GM12878 (cell line): Measurements from ENCODE around the gene ZNF180. TPM values are rescaled to one million over a fixed set of nuclear protein-coding genes. Genes with fewer than 3 reads are reported as not detected.

Experiments used
- ATAC-seq: fragments of 200-7000 bp; cut with Tn5 transposase; 3 replicates; pipeline ENCODE4 v1.9.1; 2020; ENCODE audit warnings: mild to moderate bottlenecking, moderate library complexity
- BruUV-seq: library from RNA; stranded (reverse); fragments of 400-500 nt; replicated peaks from 2 replicates; lab custom pipeline; 2021; lab: Mats Ljungman, UMichigan
- CTCF ChIA-PET: fragments of 300-600 bp; sonication (Branson Sonifier 250); formaldehyde crosslinking; extraction: SDS; loops from one replicate; lab custom pipeline; 2021; ENCODE audit warnings: inconsistent platforms; lab: Yijun Ruan, JAX
- POLR2A ChIA-PET: fragments of 350-600 bp; formaldehyde crosslinking; extraction: SDS; loops from one replicate; lab custom pipeline; 2021; ENCODE audit warnings: inconsistent platforms; lab: Charles Lee
- RAD21 ChIA-PET: fragments of 300-600 bp; sonication (Branson Sonifier 250); formaldehyde crosslinking; loops from one replicate; lab custom pipeline; 2023; ENCODE audit warnings: antibody characterized with exemption; ENCODE audit not compliant: unreplicated experiment; lab: Charles Lee
- SMC1A ChIA-PET: fragments of 300-600 bp; sonication (Branson Sonifier 250); formaldehyde crosslinking; loops from one replicate; lab custom pipeline; 2023; ENCODE audit not compliant: unreplicated experiment, uncharacterized antibody; lab: Charles Lee
- DNase-seq: peaks from one replicate; pipeline ENCODE4 v3.0.0-alpha.2; 2011; ENCODE audit warnings: low read depth, low spot score
- FAIRE-seq: peaks from 3 replicates; lab custom pipeline; 2011; peaks lifted over from hg19 to GRCh38; lab: Jason Lieb, UNC
- H2AFZ ChIP-seq: 2 replicates; pipeline ENCODE4 v1.6.0; 2011; ENCODE audit warnings: low read depth, low read length, control low read depth; ENCODE audit not compliant: control insufficient read depth
- H3K27ac ChIP-seq: 2 replicates; pipeline ENCODE4 v1.5.1; 2011; ENCODE audit warnings: control low read depth; ENCODE audit not compliant: control insufficient read depth, insufficient read depth
- H3K27me3 ChIP-seq, 2 experiments: replicated peaks in 1 of 2; 2 replicates each; pipeline versions ENCODE4 v1.6.0 to v1.6.1; 2011; ENCODE audit warnings: low read length in 1 of 2; ENCODE audit not compliant: control insufficient read depth in 2 of 2, insufficient read depth in 2 of 2
- H3K36me3 ChIP-seq, 2 experiments: 2 replicates each; pipeline ENCODE4 v1.5.1; 2011; ENCODE audit warnings: low read length in 1 of 2; ENCODE audit not compliant: control insufficient read depth in 2 of 2, insufficient read depth in 2 of 2
- H3K4me1 ChIP-seq: 2 replicates; pipeline ENCODE4 v1.6.1; 2011; ENCODE audit warnings: mild to moderate bottlenecking, low read length, moderate library complexity, mixed read lengths; ENCODE audit not compliant: control insufficient read depth, insufficient read depth
- H3K4me2 ChIP-seq: 2 replicates; pipeline ENCODE4 v1.6.0; 2011; ENCODE audit warnings: control low read depth; ENCODE audit not compliant: control insufficient read depth, insufficient read depth
- H3K4me3 ChIP-seq: fragments of 200-600 bp; sonication (generic); 2 replicates; pipeline ENCODE4 v1.5.1; 2016
- H3K79me2 ChIP-seq: 2 replicates; pipeline ENCODE4 v1.6.0; 2011; ENCODE audit warnings: low read length; ENCODE audit not compliant: control insufficient read depth, insufficient read depth
- H3K9ac ChIP-seq: 2 replicates; pipeline ENCODE4 v1.8.0; 2011; ENCODE audit warnings: low read length, control low read depth, mixed read lengths; ENCODE audit not compliant: control insufficient read depth, insufficient read depth
- H3K9me3 ChIP-seq: replicated peaks from 3 replicates; pipeline ENCODE4 v1.5.1; 2011; ENCODE audit warnings: mild to moderate bottlenecking, low read length; ENCODE audit not compliant: control insufficient read depth, insufficient read depth
- H4K20me1 ChIP-seq: 2 replicates; pipeline ENCODE4 v1.6.0; 2011; ENCODE audit not compliant: control insufficient read depth, insufficient read depth
- BHLHE40 ChIP-seq, 2 experiments: fragments of 450-650 bp in 1 of 2; IDR thresholded peaks; 2 replicates each; pipeline ENCODE4 v1.6.1; 2011 to 2017; ENCODE audit warnings: low read depth in 2 of 2, borderline replicate concordance in 1 of 2, improper control_type of control experiment in 1 of 2, low read length in 1 of 2, mild to moderate bottlenecking in 1 of 2
- CBFB ChIP-seq: IDR thresholded peaks from 2 replicates; pipeline ENCODE4 v1.6.1; 2016; ENCODE audit warnings: antibody characterized with exemption, low read depth
- ELK1 ChIP-seq: IDR thresholded peaks from 2 replicates; pipeline ENCODE4 v1.6.1; 2012; ENCODE audit warnings: low read depth, low read length, improper control_type of control experiment
- GATAD2B ChIP-seq: fragments of 450-650 bp; conservative IDR thresholded peaks from 2 replicates; pipeline ENCODE4 v1.6.1; 2017; ENCODE audit warnings: low read depth, mild to moderate bottlenecking, moderate library complexity
- IKZF1 ChIP-seq: fragments of 450-650 bp; conservative IDR thresholded peaks from 2 replicates; pipeline ENCODE4 v1.6.1; 2017; ENCODE audit warnings: antibody characterized with exemption, mild to moderate bottlenecking
- NBN ChIP-seq: fragments of 450-650 bp; IDR thresholded peaks from 2 replicates; pipeline ENCODE4 v1.6.1; 2016
- NR2C2 ChIP-seq: IDR thresholded peaks from 2 replicates; pipeline ENCODE4 v1.6.1; 2011; ENCODE audit warnings: borderline replicate concordance, low read depth; ENCODE audit not compliant: control insufficient read depth, insufficient read length
- NR2F1 ChIP-seq: fragments of 450-650 bp; conservative IDR thresholded peaks from 2 replicates; pipeline ENCODE4 v1.6.1; 2017; ENCODE audit warnings: mild to moderate bottlenecking
- RCOR1 ChIP-seq: conservative IDR thresholded peaks from 2 replicates; pipeline ENCODE4 v1.6.1; 2012; ENCODE audit warnings: low read depth, low read length, improper control_type of control experiment
- REST ChIP-seq: IDR thresholded peaks from 2 replicates; pipeline ENCODE4 v1.6.1; 2012; ENCODE audit warnings: mild to moderate bottlenecking, low read depth, low read length
- SREBF1 ChIP-seq: IDR thresholded peaks from 2 replicates; pipeline ENCODE4 v1.6.1; 2012; ENCODE audit warnings: mild to moderate bottlenecking, low read length
- WRNIP1 ChIP-seq: IDR thresholded peaks from 2 replicates; pipeline ENCODE4 v1.6.1; 2011; ENCODE audit warnings: low read depth, low read length, improper control_type of control experiment, borderline replicate concordance
- ZBTB4 ChIP-seq: fragments of 450-650 bp; formaldehyde crosslinking; IDR thresholded peaks from 2 replicates; pipeline ENCODE4 v1.4.0; 2022; ENCODE audit warnings: mild to moderate bottlenecking, moderate library complexity
- WGBS: methylation state at CpG from one replicate; pipeline ENCODE4 v1.1.6; 2016; ENCODE audit warnings: low lambda C conversion rate; ENCODE audit not compliant: insufficient replicate concordance, insufficient coverage; ENCODE audit errors: missing lambda C conversion rate; 5-methylcytosine and 5-hydroxymethylcytosine counted together
- in situ Hi-C: fragments of 300-500 bp; cut with MboI; formaldehyde crosslinking; loops from 9 replicates; pipeline ENCODE4 v1.14.3; 2018; ENCODE audit warnings: mixed read lengths
- intact Hi-C: fragments of 100-400 bp; cut with micrococcal nuclease; formaldehyde crosslinking; loops from one replicate; pipeline ENCODE4 v1.14.2; 2022; ENCODE audit not compliant: unreplicated experiment
- polyA plus RNA-seq, 11 experiments: library from polyadenylated mRNA; depleted of rRNA in 4 of 11; unstranded in 6 of 11; stranded (reverse) in 5 of 11; fragments of >200 nt; fragmentation: Nextera tagmentation in 4 of 11; fragmentation: Illumina TruSeq in 1 of 11; extraction: Ambion mirVana in 4 of 11; extraction: Trizol in 1 of 11; gene quantifications; 1 replicate in 1 of 11; 2 replicates in 10 of 11; pipeline versions ENCODE4 v1.2.1 to v1.2.3, GENCODE V29; 2011 to 2016; ENCODE audit warnings: inconsistent platforms in 2 of 11, missing spikeins in 2 of 11, low read depth in 1 of 11
- total RNA-seq, 4 experiments: library from RNA; depleted of rRNA in 3 of 4; stranded (reverse); fragments of >200 nt in 3 of 4; fragmentation: Illumina TruSeq in 1 of 4; extraction: Trizol in 1 of 4; gene quantifications; 2 replicates each; pipeline versions ENCODE4 v1.2.1 to v1.2.3, GENCODE V29; 2013 to 2021

Gene ZNF180
- total and polyA plus RNA-seq, 10 of the 15 experiments (the other 5 are each of a cell fraction or from before 2014, with no cell fraction given) = 1.6 to 9.0 (median 5.5) TPM

GRCh38 chr19:44438441-44438840 is 61.9 kb downstream of the ZNF180 start (continued):
- no peak for TF ChIP-seq NBN
- no peak for TF ChIP-seq REST
- TF ChIP-seq WRNIP1 = no peak
- TF ChIP-seq, all 136 proteins: peak for 0

GRCh38 chr19:44435441-44435840 is 64.9 kb downstream of the ZNF180 start:
- intact Hi-C loops = no loop called here
- no peaks in the 10 kb centered on the region for H3K79me2 ChIP-seq
- ATAC-seq = no peak
- CTCF ChIA-PET = no interaction called here
- no peaks in the 10 kb centered on the region for H3K27me3 ChIP-seq
- no peak overlapping the region for H3K9ac ChIP-seq
- TF ChIP-seq GATAD2B = no peak
- TF ChIP-seq SREBF1 = no peak
- no peak for TF ChIP-seq NR2F1
- no peak for TF ChIP-seq ELK1
- TF ChIP-seq RCOR1 = no peak
- TF ChIP-seq ZBTB4 (CRISPR knock-in tag) = no peak
- TF ChIP-seq CBFB = no peak
- TF ChIP-seq BHLHE40 (IDR thresholded peaks at IDR 0.05; ENCODE audit: borderline replicate concordance in 1 of 2, low read depth in 2 of 2, low read length in 1 of 2) = no peak
- TF ChIP-seq IKZF1 = no peak
- no peak for TF ChIP-seq NR2C2
- TF ChIP-seq, all 136 proteins: peak for 0
- DNase-seq = no peak
- WGBS = 63% methylated on average over 2 of the region's 2 CpGs
- Histone ChIP-seq H3K4me3 (no peak overlapping the region), H3K9me3 (no peaks in the 10 kb centered on the region; the same call in 2 of the 3 replicates), H3K36me3 (no peaks in the 10 kb centered on the region), H3K4me1 (no peaks in the 10 kb centered on the region), H2AFZ (no peak overlapping the region), H3K27ac (no peak overlapping the region), H3K4me2 (no peak overlapping the region), H4K20me1 (no peaks in the 10 kb centered on the region)
- SMC1A ChIA-PET = no interaction called here
- in situ Hi-C loops = no loop called here
- RAD21 ChIA-PET = no interaction called here
- POLR2A ChIA-PET = no interaction called here
- FAIRE-seq = no peak
- no TSS peak for BruUV-seq
